Transverse colon (tissue), 4 donors: Measurements from ENCODE around the gene RBCK1. TPM values are rescaled to one million over a fixed set of nuclear protein-coding genes. Genes with fewer than 3 reads are reported as not detected.

Experiments used
- DNase-seq: peaks from one replicate; pipeline ENCODE4 v3.0.0-alpha.2; 2019
- H3K27ac ChIP-seq, 4 donors: fragments of 200-600 bp; sonication (generic); 2 replicates each; pipeline ENCODE4 v1.5.1; 2016 to 2018; ENCODE audit warnings: inconsistent platforms in 4 of 4
- H3K27me3 ChIP-seq: fragments of 200-600 bp; sonication (generic); 2 replicates; pipeline ENCODE4 v1.5.1; 2017; ENCODE audit warnings: inconsistent platforms
- H3K36me3 ChIP-seq, 4 donors: fragments of 200-600 bp; sonication (generic); 2 replicates each; pipeline ENCODE4 v1.5.1; 2017 to 2019; ENCODE audit warnings: inconsistent platforms in 4 of 4
- H3K4me1 ChIP-seq, 4 donors: fragments of 200-600 bp; sonication (generic); 2 replicates each; pipeline ENCODE4 v1.5.1; 2017 to 2020; ENCODE audit warnings: inconsistent platforms in 4 of 4
- H3K4me3 ChIP-seq, 4 donors: fragments of 200-600 bp; sonication (generic); 1 replicate in 1 of 4; 2 replicates in 3 of 4; pipeline versions ENCODE4 v1.5.1 to v1.6.1; 2017 to 2019; ENCODE audit warnings: inconsistent platforms in 4 of 4
- H3K9me3 ChIP-seq, 2 donors: fragments of 200-600 bp; sonication (generic); 2 replicates each; pipeline ENCODE4 v1.5.1; 2017 to 2019; ENCODE audit warnings: inconsistent platforms in 2 of 2
- EP300 ChIP-seq: sonication (generic); formaldehyde crosslinking; IDR thresholded peaks from one replicate; pipeline ENCODE4 v1.6.1; 2017; ENCODE audit warnings: antibody characterized with exemption, low read depth
- POLR2A ChIP-seq: fragments of 450-650 bp; IDR thresholded peaks from one replicate; pipeline ENCODE4 v1.6.1; 2016; ENCODE audit warnings: antibody characterized with exemption, mild to moderate bottlenecking, moderate library complexity
- POLR2AphosphoS5 ChIP-seq, 3 donors: sonication (generic); formaldehyde crosslinking; IDR thresholded peaks; one replicate each; pipeline ENCODE4 v1.6.1; 2016; ENCODE audit warnings: antibody characterized with exemption in 3 of 3
- WGBS, 2 donors: methylation state at CpG; one replicate each; pipeline ENCODE4 v1.1.5; 2018; ENCODE audit warnings: low coverage in 1 of 2; 5-methylcytosine and 5-hydroxymethylcytosine counted together
- in situ Hi-C, 4 donors: fragments of 200-750 bp; cut with MboI; loops; one replicate each; pipeline versions ENCODE4 v1.15.0 to v1.15.1; 2017; ENCODE audit warnings: low sequenced_read_pairs in 3 of 4, low pct_ligation_motif_present in 1 of 4, low pct_unique_long_range_greater_than_20kb in 1 of 4
- intact Hi-C: fragments of 100-400 bp; cut with DNase I; formaldehyde crosslinking; loops from one replicate; pipeline ENCODE4 v1.15.1; 2023; ENCODE audit warnings: low total_unique reads
- total RNA-seq, 4 donors: library from RNA; depleted of rRNA; stranded (reverse); fragments of >200 nt; gene quantifications; one replicate each; pipeline ENCODE4 v1.1.0, GENCODE V29; 2016
- TF ChIP-seq, protein P1 (sequence below), 5 experiments: fragments of 200-600 bp in 3 of 5; fragments of 450-650 bp in 2 of 5; sonication (generic) in 3 of 5; IDR thresholded peaks; 1 replicate in 2 of 5; 2 replicates in 3 of 5; pipeline ENCODE4 v1.5.1; 2016 to 2017; ENCODE audit warnings: antibody characterized with exemption in 5 of 5, inconsistent platforms in 3 of 5, mild to moderate bottlenecking in 2 of 5, moderate library complexity in 1 of 5

RBCK1 gene
- total RNA-seq, 4 donors from 2014 or later, result 101 to 152 (median 110) TPM

DNA sequence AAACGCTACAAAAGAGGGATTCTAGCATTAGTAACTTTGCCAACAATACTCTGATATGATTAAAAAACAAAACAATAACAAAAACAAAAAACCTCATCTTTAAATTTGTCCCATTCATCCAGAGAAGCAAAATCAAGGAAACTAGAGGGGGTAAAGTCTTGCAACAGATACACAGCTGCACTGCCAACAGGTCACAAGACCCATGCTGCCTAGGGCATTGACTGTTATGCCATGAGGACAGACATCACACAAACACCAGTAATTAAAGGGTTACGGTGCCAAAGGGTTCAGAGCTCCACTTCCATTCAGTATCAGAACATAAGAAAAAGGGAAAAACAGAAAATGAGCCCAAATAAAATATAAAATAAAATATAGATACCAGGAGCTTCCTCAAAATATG is 52.6 kb downstream of the RBCK1 start:
- intact Hi-C loops, result no loop called here
- DNase-seq, result no peak
- TF ChIP-seq, protein P1, sequence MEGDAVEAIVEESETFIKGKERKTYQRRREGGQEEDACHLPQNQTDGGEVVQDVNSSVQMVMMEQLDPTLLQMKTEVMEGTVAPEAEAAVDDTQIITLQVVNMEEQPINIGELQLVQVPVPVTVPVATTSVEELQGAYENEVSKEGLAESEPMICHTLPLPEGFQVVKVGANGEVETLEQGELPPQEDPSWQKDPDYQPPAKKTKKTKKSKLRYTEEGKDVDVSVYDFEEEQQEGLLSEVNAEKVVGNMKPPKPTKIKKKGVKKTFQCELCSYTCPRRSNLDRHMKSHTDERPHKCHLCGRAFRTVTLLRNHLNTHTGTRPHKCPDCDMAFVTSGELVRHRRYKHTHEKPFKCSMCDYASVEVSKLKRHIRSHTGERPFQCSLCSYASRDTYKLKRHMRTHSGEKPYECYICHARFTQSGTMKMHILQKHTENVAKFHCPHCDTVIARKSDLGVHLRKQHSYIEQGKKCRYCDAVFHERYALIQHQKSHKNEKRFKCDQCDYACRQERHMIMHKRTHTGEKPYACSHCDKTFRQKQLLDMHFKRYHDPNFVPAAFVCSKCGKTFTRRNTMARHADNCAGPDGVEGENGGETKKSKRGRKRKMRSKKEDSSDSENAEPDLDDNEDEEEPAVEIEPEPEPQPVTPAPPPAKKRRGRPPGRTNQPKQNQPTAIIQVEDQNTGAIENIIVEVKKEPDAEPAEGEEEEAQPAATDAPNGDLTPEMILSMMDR (IDR thresholded peaks at IDR 0.05), result no peak
- TF ChIP-seq POLR2A (no peak), EP300 (no peak), POLR2AphosphoS5 (IDR thresholded peaks at IDR 0.05) (no peak)
- H3K27me3 ChIP-seq, result no peaks in the 10 kb centered on the region
- H3K9me3 ChIP-seq, result no peaks in the 10 kb centered on the region
- H3K36me3 ChIP-seq, result no peaks in the 10 kb centered on the region
- H3K4me1 ChIP-seq, result peaks cover 13 to 32% (median 27%) of the 10 kb centered on the region in 4 donors
- in situ Hi-C loops, result no loop called here
- no peak overlapping the region for H3K27ac ChIP-seq
- WGBS, 2 donors, result 46 to 48% methylated on average over 1 to 2 of the region's 2 CpGs
- peak overlapping the region in 1 of 4 donors; percentile 83 for H3K4me3 ChIP-seq

DNA sequence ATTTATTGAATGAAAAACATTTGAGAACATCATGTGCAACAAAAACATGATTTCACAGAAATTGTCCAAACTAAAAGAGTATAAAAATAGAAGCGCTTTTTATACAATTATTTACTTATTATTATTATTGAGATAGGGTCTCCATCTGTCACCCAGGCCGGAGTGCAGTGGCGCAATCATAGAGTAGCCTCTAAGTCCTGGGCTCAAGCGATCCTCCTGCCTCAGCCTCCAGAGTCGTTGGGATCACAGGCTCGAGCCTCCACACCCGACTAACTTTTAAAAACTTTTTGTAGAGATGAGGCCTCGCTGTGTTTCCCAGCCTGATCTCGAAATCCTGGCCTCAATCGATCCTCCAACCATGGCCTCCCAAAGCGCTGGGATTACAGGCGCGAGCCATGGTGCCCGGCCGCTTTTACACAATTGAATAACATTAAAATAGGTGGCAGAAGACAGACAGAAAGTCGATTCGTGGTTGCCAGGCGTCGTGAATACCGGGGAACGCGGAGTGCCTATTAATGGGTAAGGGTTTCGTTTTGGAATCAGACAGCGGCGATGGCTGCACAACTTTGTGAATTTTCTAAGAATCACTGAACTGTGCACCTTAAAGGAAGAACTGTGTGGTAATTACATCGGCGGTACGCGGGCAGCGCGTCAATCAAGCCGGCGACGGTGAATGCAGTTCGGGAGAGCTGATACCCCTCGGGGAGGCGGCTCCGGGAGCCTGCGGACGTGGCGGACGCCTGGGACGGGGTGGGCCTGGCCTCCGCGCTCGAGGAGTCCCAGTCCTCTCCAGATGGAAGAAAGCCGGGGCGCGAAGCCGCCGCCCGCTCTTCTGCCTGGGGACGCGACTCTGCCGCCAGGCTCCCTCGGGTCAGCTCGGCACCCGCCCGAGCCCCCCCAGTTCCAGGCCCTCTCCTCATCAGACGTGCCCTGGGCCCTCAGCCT is 53.4 kb downstream of the RBCK1 start:
- intact Hi-C loops, result no loop called here
- peak; percentile 57 for DNase-seq
- Histone ChIP-seq H3K4me1 (peaks cover 13 to 32% (median 27%) of the 10 kb centered on the region in 4 donors), H3K36me3 (no peaks in the 10 kb centered on the region), H3K27me3 (no peaks in the 10 kb centered on the region), H3K27ac (peak overlapping the region; percentile 94 to 98 (median 95)), H3K9me3 (no peaks in the 10 kb centered on the region), H3K4me3 (peak overlapping the region; percentile 66 to 97 (median 86))
- in situ Hi-C loops, result no loop called here
- 14 to 19% methylated on average over 23 to 42 of the region's 60 CpGs for WGBS, 2 donors
- TF ChIP-seq POLR2AphosphoS5 (IDR thresholded peaks at IDR 0.05) (no peak), POLR2A (no peak), EP300 (no peak)
- TF ChIP-seq, protein P1 (IDR thresholded peaks at IDR 0.05), result no peak

DNA sequence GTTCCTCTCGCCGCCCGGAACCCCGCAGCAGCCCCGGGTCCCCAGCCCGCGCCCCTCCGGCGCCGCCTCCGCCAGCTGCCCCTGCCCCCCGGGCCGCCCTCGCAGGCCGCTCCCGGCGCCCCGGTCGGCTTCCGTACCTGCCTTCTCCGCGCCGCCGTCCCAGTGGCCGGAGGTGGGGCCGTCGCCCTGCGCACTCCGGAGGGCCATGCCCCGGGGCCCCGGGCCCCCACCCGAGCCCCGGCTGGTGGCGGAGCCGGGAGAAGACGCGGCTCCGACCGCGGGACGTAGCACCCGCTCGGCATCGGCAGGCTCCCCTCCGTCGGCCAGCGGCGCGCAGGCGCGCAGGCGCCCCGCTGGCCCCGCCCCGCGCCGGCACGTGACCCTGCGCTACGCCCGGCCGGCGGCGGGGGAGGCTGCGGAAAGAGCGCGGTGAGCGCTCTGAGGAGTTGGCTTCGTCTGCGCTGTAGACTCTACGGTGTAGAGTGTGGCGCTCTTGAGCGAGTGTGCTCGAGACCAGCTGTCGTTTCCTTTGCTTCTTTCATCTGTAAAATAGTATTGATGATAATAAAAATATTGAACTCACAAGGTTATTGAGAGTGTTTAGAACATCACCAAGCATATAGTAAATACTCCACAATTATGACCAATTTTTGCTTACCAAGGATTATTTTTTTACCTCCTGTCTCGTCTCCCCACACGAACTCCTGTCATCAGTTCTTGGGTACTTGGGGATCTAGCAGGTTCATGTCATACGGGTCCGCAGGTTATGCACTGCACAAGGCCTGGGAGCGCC is 54.3 kb downstream of the RBCK1 start, which contains the start of gene TBC1D20:
TSS of gene TBC1D20 (minus strand) at position 335 of the 793 bp plus-strand sequence. CDS start at position 207, 128 bp downstream.
- Histone ChIP-seq H3K4me1 (peaks cover 13 to 32% (median 27%) of the 10 kb centered on the region in 4 donors), H3K9me3 (peaks cover 0 to 2% of the 10 kb centered on the region in 2 donors), H3K27ac (peak within 1 kb of the TSS; percentile 94 to 98 (median 95)), H3K36me3 (no peaks in the 10 kb centered on the region), H3K4me3 (peak within 1 kb of the TSS; percentile 66 to 97 (median 86)), H3K27me3 (no peaks in the 10 kb centered on the region)
- in situ Hi-C loops (no loop called here), intact Hi-C loops (no loop called here)
- DNase-seq, result peak; percentile 89
- WGBS, 2 donors, result 0% methylated on average over 9 to 44 of the region's 80 CpGs
- TF ChIP-seq POLR2A (peak; percentile 14), EP300 (no peak), POLR2AphosphoS5 (IDR thresholded peaks at IDR 0.05) (peak; percentile 18 to 82 (median 81))
- TF ChIP-seq, protein P1 (IDR thresholded peaks at IDR 0.05), result peak in 1 of 5 experiments; percentile 10

DNA sequence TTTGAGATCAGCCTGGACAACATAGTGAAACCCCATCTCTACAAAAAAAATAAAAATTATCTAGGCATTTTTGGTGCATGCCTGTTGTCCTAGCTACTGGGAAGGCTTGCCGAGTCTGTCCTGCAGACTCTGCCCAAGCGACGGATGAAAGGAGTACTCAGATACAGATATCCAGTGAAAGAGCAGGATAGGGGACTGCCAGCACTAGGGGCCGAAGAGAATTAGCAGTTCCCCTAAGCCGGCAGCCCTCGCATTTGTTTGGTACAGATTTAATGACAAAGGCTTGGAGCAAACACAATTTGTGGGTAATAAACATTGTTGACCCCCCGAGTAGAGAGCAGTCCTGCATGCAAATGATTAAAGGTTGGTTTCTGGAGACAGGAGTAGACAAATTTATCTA is 59.7 kb downstream of the RBCK1 start:
- in situ Hi-C loops, result no loop called here
- no peak overlapping the region for H3K4me3 ChIP-seq

More for the DNA sequence above, 59.7 kb downstream of the RBCK1 start:
- Histone ChIP-seq H3K27ac (no peak overlapping the region), H3K4me1 (peaks cover 0 to 7% (median 5%) of the 10 kb centered on the region in 4 donors), H3K27me3 (peaks cover 4% of the 10 kb centered on the region), H3K36me3 (no peaks in the 10 kb centered on the region), H3K9me3 (peaks cover 0 to 9% of the 10 kb centered on the region in 2 donors)
- TF ChIP-seq, protein P1 (IDR thresholded peaks at IDR 0.05), result no peak
- TF ChIP-seq POLR2AphosphoS5 (IDR thresholded peaks at IDR 0.05) (no peak), POLR2A (no peak), EP300 (no peak)
- no peak for DNase-seq
- intact Hi-C loops, result loop anchor here (1.0 kb wide), 1 partner anchor 28 kb away; no protein-coding TSS in a partner anchor
- WGBS, 2 donors, result 82 to 90% methylated on average over 5 to 7 of the region's 7 CpGs
